GM12891 (cell line): ENCODE data around the gene C20orf204.

ENCODE experiments used
- POLR2A ChIP-seq: IDR thresholded peaks from 2 replicates; pipeline ENCODE4 v1.6.1; 2011; ENCODE audit warnings: low read depth, low read length, control low read depth
- POLR2AphosphoS5 ChIP-seq: IDR thresholded peaks from 2 replicates; pipeline ENCODE4 v1.6.1; 2011; ENCODE audit warnings: low read depth, low read length, control low read depth
- POU2F2 ChIP-seq: IDR thresholded peaks from 2 replicates; pipeline ENCODE4 v1.6.1; 2011; ENCODE audit warnings: low read depth, mild to moderate bottlenecking, control low read depth, low read length, moderate library complexity
- SPI1 ChIP-seq: IDR thresholded peaks from 2 replicates; pipeline ENCODE4 v1.6.1; 2011; ENCODE audit warnings: low read depth, low read length, control low read depth
- TAF1 ChIP-seq: IDR thresholded peaks from 2 replicates; pipeline ENCODE4 v1.6.1; 2011; ENCODE audit warnings: low read depth, low read length, control low read depth

GRCh38 chr20:64030371-64031134 is 5.4 kb upstream of the C20orf204 start:
- no peak for TF ChIP-seq POLR2A
- TF ChIP-seq SPI1: no peak
- TF ChIP-seq POLR2AphosphoS5: no peak
- no peak for TF ChIP-seq POU2F2
- TF ChIP-seq TAF1: no peak
